Heart right ventricle (tissue), 16 donors: ENCODE results near the gene ARHGAP32. TPM values are rescaled to one million over a fixed set of nuclear protein-coding genes. Genes with fewer than 3 reads are reported as not detected.

Experiments used
- ATAC-seq, 8 donors: fragments of 200-7000 bp; cut with Tn5 transposase; one replicate each; pipeline ENCODE4 v1.9.1; 2020; ENCODE audit warnings: mild to moderate bottlenecking in 8 of 8, moderate library complexity in 8 of 8, moderate number of reproducible peaks in 1 of 8
- DNase-seq, 2 donors: peaks; one replicate each; pipeline ENCODE4 v3.0.0-alpha.2; 2020
- H3K27ac ChIP-seq, 10 donors: fragments of 200-600 bp; sonication (generic) in 2 of 10; one replicate each; pipeline versions ENCODE4 v1.5.0 to v1.8.0; 2020 to 2022; ENCODE audit warnings: mild to moderate bottlenecking in 3 of 10
- H3K27me3 ChIP-seq, 7 donors: fragments of 200-600 bp; one replicate each; pipeline ENCODE4 v1.8.0; 2021 to 2022; ENCODE audit warnings: mild to moderate bottlenecking in 2 of 7
- H3K36me3 ChIP-seq, 9 donors: fragments of 200-600 bp; sonication (generic) in 1 of 9; one replicate each; pipeline versions ENCODE4 v1.5.0 to v1.8.0; 2020 to 2022; ENCODE audit warnings: mild to moderate bottlenecking in 2 of 9
- H3K4me1 ChIP-seq, 9 donors: fragments of 200-600 bp; sonication (generic) in 1 of 9; one replicate each; pipeline versions ENCODE4 v1.5.0 to v1.8.0; 2020 to 2022; ENCODE audit warnings: mild to moderate bottlenecking in 4 of 9
- H3K4me3 ChIP-seq, 10 donors: fragments of 200-600 bp; sonication (generic) in 2 of 10; one replicate each; pipeline versions ENCODE4 v1.5.0 to v1.8.0; 2020 to 2022; ENCODE audit warnings: mild to moderate bottlenecking in 7 of 10, moderate library complexity in 2 of 10
- H3K9me3 ChIP-seq, 11 donors: fragments of 200-600 bp in 10 of 11; sonication (generic) in 2 of 11; one replicate each; pipeline versions ENCODE4 v1.5.0 to v1.8.0; 2013 to 2022; ENCODE audit warnings: mild to moderate bottlenecking in 2 of 11, control low read depth in 1 of 11, moderate library complexity in 1 of 11
- CTCF ChIP-seq, 9 donors: fragments of 200-600 bp; sonication (generic) in 2 of 9; IDR thresholded peaks; one replicate each; pipeline versions ENCODE4 v1.5.0 to v1.8.0; 2021 to 2022; ENCODE audit warnings: antibody characterized with exemption in 9 of 9, mild to moderate bottlenecking in 5 of 9, moderate library complexity in 1 of 9
- WGBS, 2 donors: extraction: QIAGEN DNeasy Blood & Tissue Kit; methylation state at CpG; one replicate each; pipeline ENCODE4 v1.1.7; 2013; ENCODE audit warnings: inconsistent platforms in 1 of 2; 5-methylcytosine and 5-hydroxymethylcytosine counted together
- intact Hi-C, 10 donors: fragments of 100-400 bp; cut with DNase I; formaldehyde crosslinking; loops; one replicate each; pipeline versions ENCODE4 v1.11.1 to v1.14.2; 2022
- polyA plus RNA-seq, 2 donors: library from polyadenylated mRNA; stranded (reverse); fragments of 200-250 nt; gene quantifications; one replicate each; pipeline ENCODE4 v1.2.3, GENCODE V29; 2013
- total RNA-seq, 10 donors: library from RNA; stranded (reverse); fragmentation: NEBNext Ultra II Directional in 3 of 10; extraction: Animal tissue kit (Norgen Biotek cat#: 25700) in 3 of 10; gene quantifications; one replicate each; pipeline versions ENCODE4 v1.2.1 to v1.2.4, GENCODE V29; 2021 to 2023
- donor health status: Arrhythmogenic right ventricular cardiomyopathy.
- donor health status: ischemic (EF 13 %, LVEDD 7.1; RV severe dilation, severe dysfunction).
- donor health status: healthy with polysubstance abuse.
- donor health status: DM: no; HTN: yes; CAD: no.
- donor health status: DM: no; HTN: no; CAD: no.
- donor health status: ischemic (EF 25% LVEDD 6.9; RV normal size, moderate dysfunction).
- donor health status: ischemic (EF 25% LVEDD 5.7; RV mildly dilated, moderate dysfunction).
- donor health status: healthy.
- donor health status: DM: yes; HTN: yes; CAD: no.
- donor health status: Ischemic cardiomyopathy.
- donor health status: ischemic (EF 35%, LVEDD 5.7; RV mildly dilated, moderate dysfunction).
- donor health status: nonischemic (EF 11% LVEDD 7.7; RV severe dilation, severe dysfunction).
- donor health status: DM: yes; HTN: yes; CAD: no.
- donor health status: PGD.
- donor health status: ischemic (EF 29% LVEDD 5.4; RV normal size, mild dysfunction).
- donor health status: nonischemic (EF 23%, LVEDD 6.1; RV moderate dilation, normal function).

ARHGAP32 gene
- total and polyA plus RNA-seq, 12 donors: 1.0 to 8.7 (median 4.4) TPM

GRCh38 chr11:129204150-129204838 is 12.2 kb upstream of the ARHGAP32 start:
- no peak for DNase-seq
- H3K27me3 ChIP-seq: no peaks in the 10 kb centered on the region
- H3K36me3 ChIP-seq: no peaks in the 10 kb centered on the region
- peaks cover 0 to 8% (median 0%) of the 10 kb centered on the region in 11 donors for H3K9me3 ChIP-seq
- 86 to 89% methylated on average over 4 of the region's 4 CpGs for WGBS, 2 donors
- no peak for TF ChIP-seq CTCF (IDR thresholded peaks at IDR 0.05)
- H3K4me1 ChIP-seq: no peaks in the 10 kb centered on the region
- H3K4me3 ChIP-seq: no peak overlapping the region
- no peak for ATAC-seq
- intact Hi-C loops: no loop called here
- no peak overlapping the region for H3K27ac ChIP-seq

GRCh38 chr11:129202646-129203045 is 10.5 kb upstream of the ARHGAP32 start:
- 70 to 97% methylated on average over 5 of the region's 5 CpGs for WGBS, 2 donors
- no peak for ATAC-seq
- DNase-seq: no peak
- Histone ChIP-seq H3K27me3 (no peaks in the 10 kb centered on the region), H3K27ac (no peak overlapping the region), H3K9me3 (peaks cover 0 to 12% (median 0%) of the 10 kb centered on the region in 11 donors), H3K4me3 (no peak overlapping the region), H3K36me3 (no peaks in the 10 kb centered on the region), H3K4me1 (no peaks in the 10 kb centered on the region)
- intact Hi-C loops: no loop called here
- TF ChIP-seq CTCF (IDR thresholded peaks at IDR 0.05): no peak

- DNase-seq: no peak
- no peaks in the 10 kb centered on the region for H3K36me3 ChIP-seq
- TF ChIP-seq CTCF (IDR thresholded peaks at IDR 0.05): no peak
- no peaks in the 10 kb centered on the region for H3K27me3 ChIP-seq
- H3K4me1 ChIP-seq: no peaks in the 10 kb centered on the region
- peaks cover 0 to 12% (median 0%) of the 10 kb centered on the region in 11 donors for H3K9me3 ChIP-seq
- intact Hi-C loops: no loop called here
- 92 to 93% methylated on average over 6 of the region's 6 CpGs for WGBS, 2 donors
- H3K4me3 ChIP-seq: no peak overlapping the region
- ATAC-seq: no peak
- no peak overlapping the region for H3K27ac ChIP-seq
These were observed 3.6 kb upstream of the ARHGAP32 start for GRCh38 chr11:129195682-129196081.

- Histone ChIP-seq H3K36me3 (no peaks in the 10 kb centered on the region), H3K27me3 (no peaks in the 10 kb centered on the region), H3K27ac (no peak overlapping the region), H3K9me3 (peaks cover 0 to 7% (median 3%) of the 10 kb centered on the region in 11 donors), H3K4me1 (peaks cover 0 to 6% (median 0%) of the 10 kb centered on the region in 9 donors), H3K4me3 (no peak overlapping the region)
- no peak for TF ChIP-seq CTCF (IDR thresholded peaks at IDR 0.05)
- no peak for ATAC-seq
- 71 to 86% methylated on average over 4 of the region's 4 CpGs for whole genome bisulfite sequencing, 2 donors
- DNase-seq: no peak
- intact Hi-C loops: no loop called here
These were observed 476 bp downstream of the ARHGAP32 start for GRCh38 chr11:129191649-129192048.
